Right cardiac atrium (tissue), 5 donors: Measurements from ENCODE around the gene PRKACA. TPM values are rescaled to one million over a fixed set of nuclear protein-coding genes. Genes with fewer than 3 reads are reported as not detected.
A peak's percentile ranks its signal among the peaks of the same experiment; 100 is the strongest.

Experiments used
- ATAC-seq, 2 donors: fragments of 200-7000 bp; cut with Tn5 transposase; one replicate each; pipeline versions ENCODE4 v1.8.0 to v1.9.1; 2020; ENCODE audit warnings: moderate library complexity in 2 of 2, mild to moderate bottlenecking in 1 of 2
- DNase-seq, 3 donors: peaks; one replicate each; pipeline ENCODE4 v3.0.0-alpha.2; 2020
- H3K27ac ChIP-seq: one replicate; pipeline ENCODE4 v1.5.1; 2013; ENCODE audit warnings: mild to moderate bottlenecking, low read length, control low read depth, moderate library complexity
- H3K27me3 ChIP-seq: one replicate; pipeline ENCODE4 v1.6.1; 2013; ENCODE audit not compliant: control insufficient read depth, insufficient read depth
- H3K4me1 ChIP-seq: one replicate; pipeline ENCODE4 v1.6.1; 2013; ENCODE audit warnings: low read length; ENCODE audit not compliant: control insufficient read depth, insufficient read depth
- H3K4me3 ChIP-seq: one replicate; pipeline ENCODE4 v1.5.1; 2013; ENCODE audit warnings: low read length, control low read depth
- H3K9me3 ChIP-seq: one replicate; pipeline ENCODE4 v1.6.1; 2013; ENCODE audit warnings: low read length; ENCODE audit not compliant: control insufficient read depth
- WGBS: extraction: QIAGEN DNeasy Blood & Tissue Kit; methylation state at CpG from one replicate; pipeline ENCODE4 v1.1.7; 2013; 5-methylcytosine and 5-hydroxymethylcytosine counted together
- intact Hi-C, 4 donors: fragments of 100-400 bp; cut with DNase I; formaldehyde crosslinking; loops; one replicate each; pipeline versions ENCODE4 v1.11.0 to v1.14.0; 2022 to 2023
- polyA plus RNA-seq: library from polyadenylated mRNA; stranded (reverse); fragments of 200-250 nt; gene quantifications from one replicate; pipeline ENCODE4 v1.2.3, GENCODE V29; 2013
- total RNA-seq, 4 donors: library from RNA; stranded (reverse); fragmentation: NEBNext Ultra II Directional; extraction: Animal tissue kit (Norgen Biotek cat#: 25700); gene quantifications; one replicate each; pipeline ENCODE4 v1.2.1, GENCODE V29; 2021
- donor health status: healthy with polysubstance abuse.
- donor health status: DM: no; HTN: yes; CAD: no.
- donor health status: DM: no; HTN: no; CAD: no.
- donor health status: DM: no; HTN: yes; CAD: no; lungs with severe emphysema.
- donor health status: DM: yes; HTN: yes; CAD: no.

PRKACA gene
- total and polyA plus RNA-seq, 5 donors, result 256 to 412 (median 356) TPM

GRCh38 chr19:14091813-14092462 lies 25.6 kb downstream of the PRKACA start:
- no peaks in the 10 kb centered on the region for H3K4me1 ChIP-seq
- intact Hi-C loops, result no loop called here
- 21% methylated on average over 15 of the region's 15 CpGs for WGBS
- DNase-seq (peak in 1 of 3 donors; percentile 80), ATAC-seq (peak; percentile 2 to 10)
- H3K27ac ChIP-seq, result peak overlapping the region; percentile 18
- H3K4me3 ChIP-seq, result peak overlapping the region; percentile 97
- no peaks in the 10 kb centered on the region for H3K27me3 ChIP-seq
- no peaks in the 10 kb centered on the region for H3K9me3 ChIP-seq

DNA sequence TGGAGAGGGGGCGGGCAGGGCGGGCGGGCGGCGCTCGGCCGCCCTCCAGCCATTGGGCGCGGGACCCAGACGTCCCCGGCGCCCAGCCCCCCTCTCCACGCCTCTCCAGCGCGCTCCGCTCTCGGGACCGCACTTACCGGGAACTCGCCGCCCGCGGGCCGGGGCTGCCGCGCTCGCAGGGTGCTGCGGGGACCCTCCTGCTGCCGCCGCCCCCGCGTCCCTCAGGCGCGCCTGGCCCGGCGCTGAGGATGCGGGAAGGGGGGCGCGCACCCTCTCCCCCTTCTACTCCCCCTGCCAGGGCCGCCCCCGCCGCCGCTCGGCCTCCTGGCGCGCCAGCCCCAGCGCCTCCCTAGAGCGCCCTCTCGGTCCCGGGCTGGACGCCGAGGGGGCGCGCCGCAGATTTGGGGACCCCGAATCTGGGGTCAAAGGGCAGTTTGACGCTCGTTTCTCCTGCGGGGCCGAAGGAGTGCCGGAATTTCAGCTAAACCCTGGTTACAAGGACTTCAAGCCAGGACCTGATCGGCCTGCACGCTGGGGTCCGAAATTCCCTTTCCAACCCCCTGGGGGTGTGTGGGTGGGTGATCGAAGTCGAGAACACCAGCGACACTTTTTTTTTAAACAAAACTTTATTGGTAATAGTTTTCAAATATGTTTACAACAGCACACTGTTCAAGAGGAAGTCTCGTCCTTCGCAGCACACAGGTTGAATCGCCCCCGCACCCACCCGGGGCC lies 26.3 kb downstream of the PRKACA start:
- WGBS, result under 1% methylated on average over 72 of the region's 72 CpGs

DNA sequence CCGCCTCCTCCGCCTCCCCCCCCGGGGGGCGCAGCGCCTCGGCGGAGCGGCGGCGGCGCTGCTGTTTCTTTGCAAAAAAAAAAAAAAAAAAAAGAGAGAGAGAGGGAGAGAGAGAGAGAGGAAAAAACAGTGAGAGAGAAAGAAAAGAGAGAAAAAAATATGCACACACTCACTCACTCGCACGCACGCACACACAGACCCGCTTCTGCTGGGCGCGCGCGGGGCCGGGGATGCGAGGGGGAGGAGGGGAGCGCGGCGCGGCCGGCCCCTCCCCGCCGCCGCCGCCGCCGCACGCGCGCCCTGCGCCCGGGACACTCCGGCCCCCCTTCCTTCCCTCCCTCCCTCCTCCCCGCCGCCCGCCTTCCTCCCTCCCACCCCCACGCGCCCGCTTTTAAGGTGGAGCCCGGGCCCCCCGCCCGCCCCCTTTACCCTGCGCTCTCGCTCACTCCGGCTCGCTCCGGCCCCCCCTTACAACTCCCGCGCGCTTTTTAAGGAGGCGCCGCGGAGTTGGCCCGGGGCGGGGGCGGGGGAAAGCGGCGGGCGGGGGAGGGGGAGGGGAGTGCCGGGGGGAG lies 27.0 kb downstream of the PRKACA start, which contains the start of gene SAMD1:
Gene SAMD1, minus strand, starts transcription at position 243 of the 572 bp plus-strand sequence.
- intact Hi-C loops, result no loop called here
- no peaks in the 10 kb centered on the region for H3K27me3 ChIP-seq
- DNase-seq (peak; percentile 94 to 98 (median 97)), ATAC-seq (peak; percentile 62 to 81)
- WGBS, result under 1% methylated on average over 50 of the region's 65 CpGs
- H3K9me3 ChIP-seq, result no peaks in the 10 kb centered on the region
- H3K27ac ChIP-seq, result peak within 1 kb of the TSS; percentile 96
- H3K4me3 ChIP-seq, result peak within 1 kb of the TSS; percentile 97
- no peaks in the 10 kb centered on the region for H3K4me1 ChIP-seq

More for the DNA sequence above, 26.3 kb downstream of the PRKACA start:
- peak overlapping the region; percentile 97 for H3K4me3 ChIP-seq
- H3K27ac ChIP-seq, result peak overlapping the region; percentile 96
- H3K9me3 ChIP-seq, result no peaks in the 10 kb centered on the region
- peak in 2 of 3 donors; percentile 64 to 81 for DNase-seq
- ATAC-seq, result peak; percentile 82 to 87
- no peaks in the 10 kb centered on the region for H3K4me1 ChIP-seq
- intact Hi-C loops, result no loop called here
- no peaks in the 10 kb centered on the region for H3K27me3 ChIP-seq

- peak; percentile 71 to 86 (median 82) for DNase-seq
- H3K4me1 ChIP-seq, result no peaks in the 10 kb centered on the region
- intact Hi-C loops, result no loop called here
- H3K4me3 ChIP-seq, result peak overlapping the region; percentile 97
- peak overlapping the region; percentile 95 for H3K27ac ChIP-seq
- ATAC-seq, result peak in 1 of 2 donors; percentile 5
- WGBS, result under 1% methylated on average over 141 of the region's 142 CpGs
- H3K27me3 ChIP-seq, result no peaks in the 10 kb centered on the region
- H3K9me3 ChIP-seq, result no peaks in the 10 kb centered on the region
Measured at GRCh38 chr19:14089662-14090508, 27.7 kb downstream of the PRKACA start.

DNA sequence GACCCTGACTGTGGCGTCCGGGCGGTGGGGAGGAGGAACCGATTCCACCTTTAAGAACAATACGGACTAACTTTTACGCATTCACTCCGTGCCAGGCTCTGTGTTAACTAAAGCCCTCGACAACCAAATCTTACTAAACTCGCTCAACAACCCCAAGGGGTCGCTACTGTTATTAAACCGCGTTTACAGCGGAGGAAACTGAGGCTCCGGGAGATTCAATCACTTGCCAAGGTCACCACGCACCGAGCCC lies 28.2 kb downstream of the PRKACA start:
- WGBS, result 12% methylated on average over 16 of the region's 16 CpGs
- Histone ChIP-seq H3K27me3 (no peaks in the 10 kb centered on the region), H3K4me1 (no peaks in the 10 kb centered on the region), H3K4me3 (peak overlapping the region; percentile 97), H3K9me3 (no peaks in the 10 kb centered on the region), H3K27ac (no peak overlapping the region)
- intact Hi-C loops, result no loop called here
- DNase-seq, result no peak
- no peak for ATAC-seq

DNA sequence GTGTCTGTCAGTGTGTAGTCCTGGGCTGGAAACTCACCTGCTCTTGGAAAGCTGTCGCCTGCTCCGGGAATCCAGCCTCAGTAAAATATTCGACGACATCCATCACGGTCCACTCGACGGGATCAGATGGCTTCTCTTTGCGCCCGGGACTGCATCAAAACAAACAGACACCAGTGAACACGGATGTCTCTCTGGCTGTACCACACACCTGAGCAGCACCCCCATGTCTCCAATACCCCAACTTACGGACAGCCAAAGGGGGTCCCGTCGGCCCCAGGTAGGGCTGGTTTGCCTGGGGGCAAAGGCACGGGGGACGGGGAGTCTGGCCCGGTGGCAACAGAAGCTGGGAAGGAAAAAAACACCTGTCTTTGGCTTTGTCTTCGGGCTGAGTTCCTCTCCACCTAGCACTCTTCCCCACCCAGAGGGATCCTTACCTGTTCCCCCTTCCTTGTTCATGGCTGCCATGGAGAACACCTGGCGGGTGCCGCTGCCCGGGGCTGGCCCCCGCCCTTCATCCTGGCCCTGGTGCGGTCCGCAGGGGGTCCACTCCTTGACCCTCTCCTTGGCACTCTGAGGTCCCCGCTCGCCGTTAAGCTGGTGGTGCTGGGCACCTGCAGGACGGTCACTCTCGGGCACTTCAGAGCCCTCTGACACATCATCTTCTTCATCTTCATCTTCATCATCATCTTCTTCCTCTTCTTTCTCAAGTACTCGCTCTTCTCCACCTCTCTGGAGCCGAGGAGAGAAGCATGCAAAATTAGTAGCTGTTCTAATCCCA lies 28.7 kb downstream of the PRKACA start:
- DNase-seq (peak in 1 of 3 donors; percentile 63), ATAC-seq (no peak)
- intact Hi-C loops, result no loop called here
- H3K27me3 ChIP-seq, result no peaks in the 10 kb centered on the region
- WGBS, result 87% methylated on average over 30 of the region's 30 CpGs
- no peaks in the 10 kb centered on the region for H3K9me3 ChIP-seq
- H3K4me1 ChIP-seq, result no peaks in the 10 kb centered on the region
- H3K4me3 ChIP-seq, result no peak overlapping the region
- H3K27ac ChIP-seq, result no peak overlapping the region

DNA sequence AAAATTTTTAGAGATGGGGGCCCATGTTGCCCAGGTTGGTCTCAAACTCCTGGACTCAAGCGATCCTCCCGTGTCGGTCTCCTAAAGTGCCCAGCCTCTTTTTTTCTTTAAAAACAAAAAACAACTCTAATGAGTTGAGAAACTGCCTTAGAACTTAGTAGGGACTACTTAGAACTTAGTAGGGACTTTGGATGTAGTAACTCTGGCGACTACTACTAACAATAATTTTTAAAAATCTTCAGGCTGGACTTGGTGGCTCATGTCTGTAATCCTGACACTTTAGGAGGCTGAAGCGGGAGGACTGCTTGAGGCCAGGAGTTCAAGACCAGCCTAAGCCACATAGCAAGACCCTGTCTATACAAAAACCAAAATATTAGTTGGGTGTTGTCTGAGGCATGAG lies 31.5 kb downstream of the PRKACA start:
- DNase-seq, result no peak
- Histone ChIP-seq H3K9me3 (no peaks in the 10 kb centered on the region), H3K4me1 (peaks cover 4% of the 10 kb centered on the region), H3K27me3 (no peaks in the 10 kb centered on the region), H3K27ac (no peak overlapping the region), H3K4me3 (no peak overlapping the region)
- WGBS, result 87% methylated on average over 5 of the region's 5 CpGs
- ATAC-seq, result no peak
- intact Hi-C loops, result no loop called here

GRCh38 chr19:14085309-14085995 lies 32.1 kb downstream of the PRKACA start, which contains the start of gene C19orf67:
Gene C19orf67, minus strand, starts transcription at chr19:14085783. Its CDS starts 156 bp downstream, at chr19:14085627.
- H3K4me3 ChIP-seq, result no peak within 1 kb of the TSS
- ATAC-seq, result no peak
- H3K27ac ChIP-seq, result no peak within 1 kb of the TSS
- H3K4me1 ChIP-seq, result peaks cover 4% of the 10 kb centered on the region
- DNase-seq, result peak in 1 of 3 donors; percentile 72
- intact Hi-C loops, result no loop called here
- no peaks in the 10 kb centered on the region for H3K27me3 ChIP-seq
- WGBS, result 65% methylated on average over 54 of the region's 54 CpGs
- no peaks in the 10 kb centered on the region for H3K9me3 ChIP-seq

DNA sequence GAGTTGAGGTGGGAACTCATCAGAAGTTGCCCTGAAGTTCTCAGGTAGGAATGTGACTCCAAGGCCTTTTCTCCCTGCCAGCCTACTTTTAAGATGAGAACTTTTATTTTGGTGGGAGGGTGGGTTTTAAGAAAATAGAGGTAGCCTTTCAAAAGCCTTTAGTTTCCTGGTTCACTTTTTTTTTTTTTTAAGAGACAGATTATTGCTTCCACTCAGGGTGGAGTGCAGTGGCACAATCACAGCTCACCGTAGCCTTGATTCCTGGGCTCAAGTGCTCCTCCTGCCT lies 34.9 kb downstream of the PRKACA start:
- H3K4me1 ChIP-seq, result peaks cover 4% of the 10 kb centered on the region
- H3K27ac ChIP-seq, result no peak overlapping the region
- WGBS, result 82% methylated on average over 1 of the region's 1 CpG
- intact Hi-C loops, result loop anchor here in 1 of 4 donors (5.0 kb wide), 1 partner anchor 35 kb away; the partner anchor contains the start of gene PRKACA
- no peak overlapping the region for H3K4me3 ChIP-seq
- no peak for DNase-seq
- no peak for ATAC-seq
- H3K27me3 ChIP-seq, result no peaks in the 10 kb centered on the region
- H3K9me3 ChIP-seq, result no peaks in the 10 kb centered on the region
